Transverse colon (tissue), 3 donors: ENCODE data around the gene KBTBD7.

Experiments
- EP300 ChIP-seq: sonication (generic); formaldehyde crosslinking; IDR thresholded peaks from one replicate; pipeline ENCODE4 v1.6.1; 2017; ENCODE audit warnings: antibody characterized with exemption, low read depth
- TF ChIP-seq, protein P1 (sequence below), 5 experiments: fragments of 200-600 bp in 3 of 5; fragments of 450-650 bp in 2 of 5; sonication (generic) in 3 of 5; IDR thresholded peaks; 1 replicate in 2 of 5; 2 replicates in 3 of 5; pipeline ENCODE4 v1.5.1; 2016 to 2017; ENCODE audit warnings: antibody characterized with exemption in 5 of 5, inconsistent platforms in 3 of 5, mild to moderate bottlenecking in 2 of 5, moderate library complexity in 1 of 5

DNA sequence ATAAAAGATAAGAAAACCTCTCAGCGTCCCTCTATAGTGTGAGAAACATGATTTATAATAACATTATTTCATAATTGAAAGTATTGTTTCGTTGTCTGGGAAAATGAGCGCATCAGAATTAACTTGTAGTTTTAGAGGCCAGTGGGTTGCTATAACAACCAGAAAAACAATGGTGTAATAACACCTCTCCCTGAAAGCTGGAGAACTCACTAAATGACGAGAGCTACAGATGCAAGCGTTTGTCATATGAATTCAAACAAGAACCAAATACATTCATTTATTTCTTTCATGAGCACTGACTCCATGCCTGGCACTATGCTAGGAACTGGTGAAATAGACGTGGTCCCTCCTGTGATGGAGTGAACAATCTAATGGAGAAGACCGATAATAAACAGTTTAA, 16.3 kb downstream of the KBTBD7 start:
- TF ChIP-seq, protein P1, sequence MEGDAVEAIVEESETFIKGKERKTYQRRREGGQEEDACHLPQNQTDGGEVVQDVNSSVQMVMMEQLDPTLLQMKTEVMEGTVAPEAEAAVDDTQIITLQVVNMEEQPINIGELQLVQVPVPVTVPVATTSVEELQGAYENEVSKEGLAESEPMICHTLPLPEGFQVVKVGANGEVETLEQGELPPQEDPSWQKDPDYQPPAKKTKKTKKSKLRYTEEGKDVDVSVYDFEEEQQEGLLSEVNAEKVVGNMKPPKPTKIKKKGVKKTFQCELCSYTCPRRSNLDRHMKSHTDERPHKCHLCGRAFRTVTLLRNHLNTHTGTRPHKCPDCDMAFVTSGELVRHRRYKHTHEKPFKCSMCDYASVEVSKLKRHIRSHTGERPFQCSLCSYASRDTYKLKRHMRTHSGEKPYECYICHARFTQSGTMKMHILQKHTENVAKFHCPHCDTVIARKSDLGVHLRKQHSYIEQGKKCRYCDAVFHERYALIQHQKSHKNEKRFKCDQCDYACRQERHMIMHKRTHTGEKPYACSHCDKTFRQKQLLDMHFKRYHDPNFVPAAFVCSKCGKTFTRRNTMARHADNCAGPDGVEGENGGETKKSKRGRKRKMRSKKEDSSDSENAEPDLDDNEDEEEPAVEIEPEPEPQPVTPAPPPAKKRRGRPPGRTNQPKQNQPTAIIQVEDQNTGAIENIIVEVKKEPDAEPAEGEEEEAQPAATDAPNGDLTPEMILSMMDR (IDR thresholded peaks at IDR 0.05) = no peak
- TF ChIP-seq EP300 = no peak
